DMS114 treated with DMSO at 0.1 percent for 48 hours (cell line): Measurements from ENCODE around the gene C13orf42.

Source experiments
- DNase-seq: peaks from one replicate; lab custom pipeline; 2025; ENCODE audit not compliant: unreplicated experiment; lab: John Stamatoyannopoulos, UW

The C13orf42 gene

DNA sequence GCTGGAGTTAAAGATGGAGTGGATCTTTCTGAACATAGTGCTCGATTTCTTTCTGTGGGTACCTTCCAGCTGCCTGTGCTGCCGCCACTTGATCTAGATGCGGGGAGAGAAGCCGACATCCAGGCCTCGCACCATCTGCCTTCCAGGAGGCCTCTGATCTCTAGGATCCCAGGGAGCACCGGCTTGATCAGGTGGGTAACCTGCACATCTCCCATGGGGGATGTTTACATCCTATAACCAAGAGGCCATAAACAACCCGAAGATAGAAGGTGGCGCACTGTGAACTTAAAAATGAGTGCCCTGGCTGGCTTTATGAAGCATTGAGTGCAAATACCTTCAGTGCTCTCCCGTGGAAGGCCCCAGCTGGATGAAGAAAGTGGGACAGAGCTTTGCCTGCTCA is at the start of gene C13orf42:
Gene C13orf42 (minus strand): TSS at position 101 of the 400 bp plus-strand sequence. CDS start 65 bp downstream, at position 36.
- DNase-seq: no peak

DNA sequence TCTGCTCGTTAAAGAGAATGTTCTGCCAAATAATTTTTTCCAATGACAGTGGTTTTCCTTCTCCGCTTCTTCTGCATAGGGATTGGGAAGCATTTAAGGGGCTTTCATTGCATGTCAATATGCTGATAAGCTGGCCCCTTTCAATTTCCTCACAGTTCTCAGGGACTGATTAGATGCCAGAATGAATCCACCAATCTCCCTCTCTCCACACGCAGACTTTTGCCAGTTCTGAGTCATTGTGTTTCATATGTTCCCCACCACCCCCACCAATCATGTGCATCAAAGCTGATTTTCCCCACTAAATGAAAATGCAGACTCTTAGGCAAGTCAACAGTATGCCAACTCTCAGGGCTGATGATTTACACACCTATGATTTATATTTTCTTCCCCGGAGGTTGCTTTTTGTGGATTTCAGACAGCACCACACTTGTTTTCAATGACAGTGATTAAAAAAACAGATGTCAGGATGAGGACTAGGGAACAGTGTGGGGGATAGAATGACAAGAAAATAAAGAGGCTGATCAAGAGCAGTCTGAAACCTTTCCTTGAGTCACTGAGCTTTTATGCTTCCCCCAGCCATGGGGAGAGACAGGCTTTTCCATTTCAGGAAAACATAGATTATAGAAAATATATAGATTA is 47.9 kb upstream of the C13orf42 start:
- DNase-seq: no peak

DNA sequence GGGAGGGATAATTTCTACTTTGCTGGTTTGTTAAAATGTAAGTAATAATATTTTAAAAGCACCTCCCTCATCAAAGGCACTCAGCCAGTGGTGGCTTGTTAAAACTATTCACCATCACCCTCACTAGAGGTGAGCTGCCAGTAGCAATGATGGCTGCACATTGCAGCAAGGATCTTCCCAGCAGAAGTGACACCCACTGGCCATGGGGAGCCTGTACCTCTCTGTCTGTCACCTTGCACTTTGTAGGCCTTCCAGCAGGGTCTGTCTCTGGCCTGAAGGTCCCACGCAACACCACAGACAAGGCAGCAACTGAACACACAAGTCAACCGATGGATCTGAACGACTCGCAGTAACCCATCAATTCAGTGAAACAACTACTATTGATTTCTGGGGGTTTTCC is 47.3 kb upstream of the C13orf42 start:
- DNase-seq: no peak

DNA sequence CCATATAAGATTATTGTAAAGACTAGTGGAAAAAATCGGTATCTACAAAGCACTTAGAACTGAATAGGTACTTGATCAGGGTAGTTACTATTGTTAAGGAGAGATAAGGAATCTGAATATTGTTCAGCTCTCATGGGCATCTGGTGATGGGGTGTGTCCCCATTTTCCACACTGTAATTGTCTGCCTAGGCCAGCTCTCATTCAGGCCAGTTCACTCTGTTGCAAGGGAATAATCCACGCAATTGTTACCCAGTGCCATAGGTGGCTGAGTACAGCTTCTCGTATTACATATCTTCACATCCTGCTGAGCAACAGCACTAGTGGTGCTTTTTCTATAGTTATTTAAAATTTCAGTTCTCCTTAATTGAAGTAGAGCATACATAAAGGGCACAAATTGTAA is 45.6 kb upstream of the C13orf42 start:
- DNase-seq: no peak

DNA sequence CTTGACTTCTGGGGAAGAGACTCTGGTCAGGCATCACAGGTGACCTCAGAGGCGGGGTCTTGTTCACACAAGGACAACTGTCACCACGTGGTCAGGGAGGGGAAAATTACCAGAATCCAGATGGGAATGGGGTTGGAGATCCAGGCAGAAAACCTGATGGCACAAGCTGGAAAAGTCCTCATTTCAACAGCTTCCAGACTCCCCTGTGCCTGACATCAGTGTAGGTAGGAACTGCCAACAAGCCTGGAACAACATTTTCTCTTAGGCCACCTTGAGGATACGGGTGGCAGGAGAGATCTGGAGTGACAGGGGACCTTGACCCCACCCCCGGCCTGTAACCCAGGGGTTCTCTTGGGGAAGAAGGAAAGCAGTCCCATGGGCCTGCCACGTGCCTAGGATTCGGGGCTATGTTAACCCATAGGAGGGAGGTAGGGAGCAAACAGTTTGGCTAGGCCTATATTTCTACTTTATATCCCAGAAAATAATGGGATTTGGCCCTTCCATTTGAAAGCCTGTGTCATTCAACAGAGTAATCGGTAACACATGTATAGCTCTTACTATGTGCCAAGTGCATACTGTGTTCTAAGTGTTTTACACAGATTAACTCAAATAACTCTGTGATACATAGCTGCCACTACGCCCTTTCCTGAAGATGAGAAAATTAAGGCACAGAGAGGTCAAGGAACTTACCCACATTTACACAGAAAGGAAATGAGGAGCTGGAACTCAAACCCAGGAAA is 44.9 kb upstream of the C13orf42 start:
- DNase-seq: no peak

DNA sequence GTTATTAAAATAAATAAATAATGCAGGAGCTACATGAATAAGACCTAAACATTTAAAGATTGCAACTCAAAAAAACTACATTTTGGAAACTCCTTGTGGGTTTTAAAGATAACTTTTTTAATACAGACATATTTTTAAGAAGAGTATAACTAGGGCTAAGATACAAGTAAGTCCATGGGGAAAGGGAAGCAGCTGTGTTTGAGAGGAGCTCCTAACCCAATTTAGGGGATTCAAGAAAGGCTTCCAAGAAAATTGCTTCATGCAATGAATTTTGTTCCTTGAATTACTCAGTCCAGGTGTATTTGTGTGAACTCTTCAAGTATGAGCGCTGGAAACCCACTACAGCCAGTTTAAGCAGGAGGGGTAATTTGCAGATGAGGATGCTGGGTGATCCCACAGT is 44.1 kb upstream of the C13orf42 start:
- DNase-seq: no peak

DNA sequence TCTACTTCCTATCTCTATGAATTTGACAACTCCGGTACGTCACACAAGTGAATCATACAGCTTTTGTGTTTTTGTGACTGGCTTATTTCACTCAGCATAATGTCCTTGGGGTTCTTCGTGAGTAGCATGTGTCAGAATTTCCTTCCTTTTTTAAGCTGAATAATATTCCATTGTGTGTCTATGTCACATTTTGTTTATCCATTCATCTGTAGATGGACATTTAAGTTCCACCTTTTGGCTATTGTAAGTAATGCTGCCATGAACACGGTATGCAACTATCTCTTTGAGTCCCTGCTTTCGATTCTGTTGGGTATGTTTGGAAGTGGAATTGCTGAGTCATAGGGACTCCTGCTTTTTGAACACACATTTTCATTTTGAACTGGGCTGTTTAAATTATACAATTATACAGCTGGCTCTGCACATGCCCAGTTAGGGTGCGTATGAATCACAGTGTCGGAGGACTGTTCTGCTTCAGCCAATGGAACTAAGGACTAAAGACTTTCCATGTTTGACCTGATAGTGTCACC is 43.0 kb upstream of the C13orf42 start:
- no peak for DNase-seq

DNA sequence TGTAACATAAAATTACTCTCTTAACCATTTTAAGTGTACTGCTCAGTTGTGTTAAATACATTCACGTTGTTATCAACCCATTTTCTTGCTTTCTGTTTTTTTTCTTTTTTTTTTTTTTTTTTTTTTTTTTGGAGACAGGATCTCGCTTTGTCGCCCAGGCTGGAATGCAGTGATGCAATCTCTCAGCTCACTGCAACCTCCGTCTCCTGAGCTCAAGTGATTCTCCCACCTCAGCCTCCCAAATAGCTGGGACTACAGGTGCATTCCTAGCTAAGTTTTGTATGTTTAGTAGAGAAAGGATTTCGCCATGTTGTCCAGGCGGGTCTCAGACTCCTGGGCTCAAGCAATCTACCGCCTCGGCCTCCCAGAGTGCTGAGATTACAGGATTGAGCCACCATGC is 42.5 kb upstream of the C13orf42 start:
- DNase-seq: no peak

DNA sequence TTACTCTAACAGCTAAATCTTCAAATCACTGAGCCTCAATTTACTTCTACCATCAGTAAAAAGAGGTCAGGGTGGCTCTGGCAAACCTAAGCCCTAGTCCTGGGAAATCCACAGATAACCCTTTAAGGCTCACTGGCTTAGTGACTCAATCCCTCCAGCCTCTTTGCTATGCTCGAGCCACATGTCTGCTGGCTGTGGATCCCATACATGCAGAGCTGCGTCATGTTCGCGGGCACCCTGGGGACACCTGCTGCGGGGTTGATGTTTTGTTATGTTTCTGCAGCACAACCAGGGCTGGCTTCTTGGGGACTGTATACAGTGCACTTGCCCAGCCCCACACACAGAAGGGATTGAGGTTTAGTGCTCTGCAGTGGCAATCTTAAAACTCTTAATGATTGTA is 41.6 kb upstream of the C13orf42 start:
- no peak for DNase-seq

DNA sequence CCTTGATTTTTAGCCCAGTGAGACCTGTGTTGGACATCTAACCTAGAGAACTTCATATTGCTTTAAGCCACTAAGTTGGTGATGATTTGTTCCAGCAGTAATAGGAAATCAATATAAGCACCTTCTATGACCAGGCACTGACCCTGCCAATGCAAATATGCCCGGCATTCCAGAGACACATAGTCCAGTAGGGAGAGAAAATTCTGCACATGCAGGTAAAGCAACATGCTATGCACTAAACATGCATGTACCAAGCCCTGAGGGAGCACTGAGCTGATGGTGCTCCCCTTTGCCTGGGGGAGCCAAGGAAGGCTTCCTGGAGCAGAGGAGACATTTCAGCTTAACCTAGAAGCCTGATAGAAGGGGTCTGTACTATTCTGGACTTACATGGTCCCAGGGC is 40.4 kb upstream of the C13orf42 start:
- DNase-seq: no peak

DNA sequence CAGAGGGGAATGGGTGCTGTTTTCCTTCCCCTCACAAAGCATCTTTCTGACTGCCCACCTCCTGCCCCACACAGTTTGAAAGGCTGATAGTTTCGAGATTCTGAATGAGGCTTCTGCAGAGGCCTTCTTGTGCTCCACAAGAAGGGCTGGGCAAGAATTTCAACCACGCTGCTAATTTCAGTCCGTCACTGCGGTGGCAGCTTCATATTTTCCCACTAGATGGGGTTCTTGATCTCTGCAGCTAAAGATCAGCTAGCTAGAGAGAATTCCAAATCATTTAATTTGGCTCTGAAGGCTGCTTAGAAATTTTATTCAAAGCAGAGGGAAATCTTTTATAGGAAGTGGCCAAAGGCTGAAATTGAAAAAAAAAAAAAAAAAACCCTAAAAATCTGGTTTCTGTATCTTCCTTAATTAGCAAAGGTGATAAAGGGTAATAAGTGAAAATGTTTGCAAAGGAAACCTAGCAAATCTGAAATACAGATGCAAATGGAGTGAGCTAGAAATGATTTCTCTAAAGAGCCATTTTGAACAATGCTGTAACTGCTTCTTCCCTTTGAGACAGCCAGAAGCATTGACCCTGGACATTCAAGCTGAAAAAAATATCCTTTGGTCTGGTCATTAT is 38.0 kb upstream of the C13orf42 start:
- peak; percentile 29 for DNase-seq

DNA sequence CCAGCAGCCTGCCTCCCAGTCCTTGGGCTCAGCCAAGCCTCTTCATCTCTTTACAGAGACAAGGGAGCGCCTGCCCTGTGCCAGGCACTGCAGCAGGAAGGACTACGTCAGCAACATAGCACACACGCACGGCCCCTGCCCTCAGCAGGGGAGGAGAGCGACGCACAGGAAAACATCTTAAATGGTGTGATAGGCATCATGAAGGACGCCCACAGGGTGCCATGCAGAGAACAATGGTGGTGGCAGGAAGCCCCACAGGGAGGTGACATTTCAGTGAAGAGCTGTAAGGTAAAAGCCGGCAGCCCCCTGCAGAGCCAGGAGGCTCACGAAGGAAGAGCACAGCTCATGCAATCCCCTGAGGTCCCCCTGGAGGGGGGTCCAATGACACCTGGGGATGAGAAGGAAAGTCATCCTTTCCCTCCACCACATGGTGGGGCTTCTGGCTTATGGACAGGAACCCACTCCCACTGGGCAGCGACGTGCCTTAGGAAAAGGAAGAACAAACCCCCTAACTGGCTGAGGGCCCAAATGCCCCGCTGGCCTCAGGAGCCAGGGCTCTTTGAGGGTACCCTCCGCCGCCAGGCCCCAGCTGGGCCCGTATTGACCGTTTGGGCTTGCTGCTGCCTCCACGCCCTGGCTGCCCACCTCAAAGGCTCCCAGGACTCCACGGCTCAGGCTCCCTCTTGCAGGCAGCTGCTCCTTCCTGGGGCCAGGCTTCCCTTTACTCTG is 37.3 kb upstream of the C13orf42 start:
- DNase-seq: no peak

DNA sequence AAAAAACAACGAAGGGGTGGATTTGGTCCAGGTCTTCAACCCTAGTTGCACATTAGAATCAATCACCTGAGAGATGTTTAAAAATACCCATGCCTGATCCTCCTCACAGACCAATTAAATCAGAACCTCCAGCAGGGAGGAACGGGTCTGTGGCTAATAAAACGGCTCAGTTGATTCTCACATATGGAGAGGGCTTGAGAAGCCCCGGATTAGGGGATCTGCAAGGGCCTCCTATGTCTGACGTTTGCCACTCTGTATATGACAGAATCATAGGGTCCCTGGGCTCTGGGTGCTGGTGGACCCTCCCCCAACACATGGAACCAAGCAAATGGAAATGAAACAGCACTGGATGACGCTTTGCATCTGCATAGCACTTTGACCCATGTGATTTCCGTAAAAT is 36.7 kb upstream of the C13orf42 start:
- DNase-seq: no peak

DNA sequence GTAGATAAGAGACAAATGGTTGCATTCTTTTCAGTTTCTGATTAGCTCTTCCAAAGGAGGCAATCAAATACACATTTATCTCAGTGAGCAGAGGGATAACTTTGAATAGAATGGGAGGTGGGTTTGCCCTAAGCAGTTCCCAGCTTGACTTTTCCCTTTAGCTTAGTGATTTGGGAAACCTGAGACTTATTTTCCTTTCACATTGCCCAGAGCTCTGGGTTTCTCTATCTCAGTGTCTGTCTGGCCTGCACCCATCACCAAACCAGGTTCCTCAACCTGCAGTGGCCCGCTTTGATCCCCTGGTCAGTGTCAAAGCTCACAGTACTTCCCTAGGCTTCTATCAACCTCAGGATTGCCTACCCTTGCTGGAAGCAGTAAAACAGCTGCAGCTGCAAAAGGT is 35.6 kb upstream of the C13orf42 start:
- DNase-seq: no peak

DNA sequence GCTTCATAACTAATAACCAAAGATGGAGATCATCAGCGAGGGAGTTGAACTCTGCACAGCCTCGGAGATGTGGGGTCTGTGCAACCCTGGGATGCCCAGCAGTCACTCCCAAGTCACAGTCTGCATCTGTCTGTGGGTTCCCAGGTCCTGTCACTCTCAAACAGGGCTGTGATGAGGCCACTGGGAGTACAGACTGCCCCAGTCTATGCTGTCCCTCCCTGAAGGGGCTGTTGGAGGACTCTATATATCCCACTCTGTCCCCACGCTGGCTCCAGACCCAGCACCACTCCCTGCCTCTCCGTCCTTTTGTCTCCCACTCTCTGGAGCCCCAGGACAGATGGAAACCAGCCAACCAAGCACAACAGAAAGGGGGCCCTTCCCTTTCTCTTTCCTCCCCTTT is 26.2 kb upstream of the C13orf42 start:
- DNase-seq: no peak

DNA sequence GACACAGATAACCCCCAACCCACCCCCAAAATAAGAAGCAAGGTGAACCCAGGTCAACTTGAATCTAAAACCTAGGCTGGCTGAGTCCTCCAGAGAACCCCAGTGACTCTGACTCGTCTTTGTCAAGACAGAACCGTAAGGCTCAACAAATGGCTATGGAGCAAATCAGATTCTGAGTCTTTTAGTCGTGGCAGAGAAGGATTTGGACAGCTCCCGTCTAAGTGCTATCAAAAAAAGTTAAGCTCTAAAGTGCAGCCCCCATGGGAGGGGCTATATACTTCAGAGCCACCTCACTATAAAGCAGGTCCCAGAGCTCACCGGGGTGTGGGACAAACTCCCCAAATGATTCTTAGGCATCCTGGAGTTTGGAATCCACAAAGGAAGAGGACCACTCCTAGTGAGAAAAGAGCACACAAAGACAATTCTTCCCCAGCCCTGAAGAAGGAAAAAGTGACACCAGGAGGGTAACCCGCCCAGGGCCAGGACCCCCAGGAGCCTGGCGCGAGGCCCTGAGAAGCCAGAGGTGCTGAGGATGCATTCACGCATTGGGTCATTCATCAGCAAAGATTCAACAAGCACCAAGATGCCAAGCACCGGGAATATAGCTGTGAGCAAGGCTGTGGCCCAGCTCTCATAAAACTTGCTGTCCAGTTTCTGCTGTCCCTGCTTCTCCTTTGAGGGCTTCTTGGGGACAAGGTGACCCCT is 25.4 kb upstream of the C13orf42 start:
- no peak for DNase-seq

DNA sequence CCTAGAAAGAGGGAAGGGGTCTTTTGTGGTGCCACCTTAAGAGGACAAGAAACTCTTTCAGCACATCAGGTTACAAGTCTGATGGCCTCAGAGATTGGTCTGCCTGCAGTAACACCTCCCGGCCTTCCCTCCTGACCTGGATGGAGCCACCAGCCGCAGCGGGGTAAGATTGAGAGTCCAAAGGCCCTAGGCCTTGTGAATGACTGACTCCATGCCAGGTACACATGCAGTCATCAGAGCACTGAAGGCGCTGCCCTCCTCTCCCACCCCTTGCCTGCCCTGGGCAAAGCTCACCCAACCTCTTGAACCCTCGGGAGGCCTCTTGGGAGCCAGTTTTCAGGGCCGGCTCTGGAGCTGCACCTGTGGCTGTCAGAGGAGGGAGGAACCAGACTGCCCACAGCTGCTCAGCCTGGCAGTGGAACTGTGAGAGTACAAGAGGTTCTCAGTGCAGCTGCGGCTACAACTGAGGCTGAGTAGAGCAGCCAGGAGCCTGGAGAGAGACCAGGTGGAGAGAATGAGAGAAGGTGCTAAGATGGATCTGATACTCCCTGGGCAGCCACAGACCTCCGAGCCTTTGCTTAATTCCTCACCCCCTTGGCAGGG is 23.8 kb upstream of the C13orf42 start:
- DNase-seq: no peak

DNA sequence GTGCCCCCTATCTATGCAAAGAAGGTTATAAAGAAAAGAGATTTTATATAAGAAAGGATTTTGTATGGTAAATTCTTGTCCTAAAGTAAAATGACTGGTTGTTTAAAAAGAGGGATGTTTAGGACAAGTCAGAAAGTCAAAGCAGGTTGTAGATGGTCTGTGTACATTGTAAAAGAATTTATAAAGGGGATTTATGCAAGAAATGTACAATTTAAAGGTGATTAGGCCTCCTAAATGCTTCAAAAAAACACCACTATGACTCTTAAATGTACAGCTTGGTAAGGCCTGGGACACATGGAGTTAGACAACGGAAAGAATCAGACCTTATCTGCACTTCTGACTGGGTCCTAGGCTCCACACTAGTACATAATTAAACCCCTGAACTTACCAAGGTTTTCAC is 19.3 kb upstream of the C13orf42 start:
- DNase-seq: no peak

DNA sequence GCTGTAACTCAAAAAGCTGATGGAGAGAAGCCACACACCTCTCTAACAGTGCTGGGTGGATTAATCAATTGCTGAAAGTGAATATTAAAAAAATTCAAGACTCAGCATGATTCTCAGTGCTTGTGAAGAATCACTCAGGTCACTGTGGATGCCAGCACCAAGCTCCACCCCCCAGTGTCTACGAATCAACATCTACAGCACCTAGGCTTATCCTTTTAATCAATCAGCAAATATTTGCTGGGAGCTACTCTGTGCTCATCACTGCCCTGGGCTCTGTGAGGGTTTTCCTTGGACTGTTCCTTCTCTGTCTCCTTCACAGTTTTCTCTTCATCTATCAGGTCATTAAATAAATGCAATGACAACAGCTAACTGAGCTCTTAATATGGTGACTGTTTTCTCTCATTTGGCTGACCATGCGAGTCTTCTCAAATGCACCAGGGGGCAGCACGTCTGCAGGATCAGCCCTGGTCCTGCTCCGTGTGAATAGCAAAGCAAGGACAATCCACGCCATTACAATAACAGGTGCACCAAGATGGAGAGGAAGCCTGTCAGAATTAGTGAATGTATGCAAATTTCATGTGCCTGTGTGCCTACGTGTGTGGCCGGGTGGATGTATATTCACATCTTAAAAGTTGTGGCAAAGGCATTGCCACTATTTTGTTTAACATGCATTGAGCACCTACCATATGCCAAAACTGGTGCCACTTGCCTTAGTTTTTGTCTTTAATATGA is 14.6 kb upstream of the C13orf42 start:
- DNase-seq: peak; percentile 13
